ENCODE data around the gene KLHL13.

- no peak for TF ChIP-seq CTCF (IDR thresholded peaks at IDR 0.05)
- no peak for TF ChIP-seq POLR2AphosphoS5 (IDR thresholded peaks at IDR 0.05)
- no peak for TF ChIP-seq POLR2A (IDR thresholded peaks at IDR 0.05)
- TF ChIP-seq EP300 (IDR thresholded peaks at IDR 0.05): no peak
Observed at GRCh38 chrX:117985241-117985640, 131.4 kb downstream of the KLHL13 start.
